HCT116 (cell line): ENCODE results near the gene VWC2. TPM values are rescaled to one million over a fixed set of nuclear protein-coding genes. Genes with fewer than 3 reads are reported as not detected.

Experiments
- ATAC-seq: fragments of 200-7000 bp; cut with Tn5 transposase; 2 replicates; pipeline ENCODE4 v1.9.1; 2020; ENCODE audit warnings: mild to moderate bottlenecking, moderate library complexity
- BruUV-seq: library from RNA; stranded (reverse); fragments of 400-500 nt; replicated peaks from 2 replicates; lab custom pipeline; 2021; lab: Mats Ljungman, UMichigan
- CTCF ChIA-PET: fragments of 300-600 bp; sonication (Branson Sonifier 250); formaldehyde crosslinking; loops from one replicate; lab custom pipeline; 2021; ENCODE audit warnings: antibody characterized with exemption; lab: Charles Lee
- POLR2A ChIA-PET: fragments of 300-600, 350-600 bp; sonication (Branson Sonifier 250); formaldehyde crosslinking; loops from one replicate; lab custom pipeline; 2021; ENCODE audit warnings: antibody characterized with exemption; lab: Charles Lee
- RAD21 ChIA-PET, 2 experiments: fragments of 300-600 bp; sonication (Branson Sonifier 250); formaldehyde crosslinking; loops; one replicate each; lab custom pipeline; 2023; ENCODE audit warnings: low total read pairs in 2 of 2; ENCODE audit not compliant: uncharacterized antibody in 2 of 2, unreplicated experiment in 2 of 2, low non-redundant PET in 1 of 2; lab: Charles Lee
- DNase-seq: peaks from one replicate; pipeline ENCODE4 v3.0.0-alpha.2; 2010; ENCODE audit warnings: low read depth, low spot score
- H2AFZ ChIP-seq: fragments of 200-600 bp; shearing (Covaris generic), sonication (generic); 2 replicates; pipeline ENCODE4 v1.6.1; 2017; ENCODE audit warnings: low read depth, mixed run types, mixed read lengths, antibody characterized with exemption, low read length; ENCODE audit not compliant: poor library complexity, severe bottlenecking
- H3K27ac ChIP-seq: 2 replicates; pipeline ENCODE4 v1.5.1; 2012; ENCODE audit warnings: low read depth, low read length
- H3K27me3 ChIP-seq: fragments of 200-600 bp; sonication (generic); 2 replicates; pipeline ENCODE4 v1.6.1; 2016; ENCODE audit warnings: mixed run types, low read length, mixed read lengths; ENCODE audit not compliant: insufficient read depth
- H3K36me3 ChIP-seq, 2 experiments: fragments of 200-500 bp in 1 of 2; fragments of 200-600 bp in 1 of 2; sonication (Bioruptor generic) in 1 of 2; sonication (generic) in 1 of 2; 2 replicates each; pipeline versions ENCODE4 v1.5.1 to v1.6.1; 2014 to 2016; ENCODE audit warnings: low read length in 2 of 2, inconsistent platforms in 1 of 2, mixed read lengths in 1 of 2, mixed run types in 1 of 2; ENCODE audit not compliant: insufficient read depth in 2 of 2, control insufficient read depth in 1 of 2
- H3K4me1 ChIP-seq, 2 experiments: fragments of 200-600 bp in 1 of 2; sonication (generic) in 1 of 2; 2 replicates each; pipeline versions ENCODE4 v1.5.1 to v1.6.1; 2012 to 2017; ENCODE audit warnings: low read length in 2 of 2, inconsistent platforms in 1 of 2, mild to moderate bottlenecking in 1 of 2, mixed read lengths in 1 of 2, mixed run types in 1 of 2, moderate library complexity in 1 of 2; ENCODE audit not compliant: insufficient read depth in 2 of 2, control insufficient read depth in 1 of 2
- H3K4me2 ChIP-seq: fragments of 200-600 bp; sonication (generic); 2 replicates; pipeline ENCODE4 v1.6.1; 2017; ENCODE audit warnings: mixed run types, low read length, mixed read lengths
- H3K4me3 ChIP-seq, 2 experiments: fragments of 200-600 bp in 1 of 2; sonication (generic) in 1 of 2; replicated peaks in 1 of 2; 2 replicates each; pipeline ENCODE4 v1.5.1; 2011 to 2016; ENCODE audit warnings: low read length in 2 of 2, control low read depth in 1 of 2, low read depth in 1 of 2, mild to moderate bottlenecking in 1 of 2, mixed read lengths in 1 of 2, mixed run types in 1 of 2
- H3K79me2 ChIP-seq: fragments of 200-600 bp; sonication (generic); 2 replicates; pipeline ENCODE4 v1.6.1; 2017; ENCODE audit warnings: mild to moderate bottlenecking, mixed run types, low read length, moderate library complexity, mixed read lengths; ENCODE audit not compliant: insufficient read depth
- H3K9ac ChIP-seq: fragments of 200-600 bp; sonication (generic); 2 replicates; pipeline ENCODE4 v1.6.1; 2016; ENCODE audit warnings: low read length, mixed read lengths
- H3K9me2 ChIP-seq: fragments of 200-600 bp; sonication (generic), shearing (Covaris generic); 2 replicates; pipeline ENCODE4 v1.6.1; 2017; ENCODE audit warnings: mixed run types, mild to moderate bottlenecking, moderate library complexity; ENCODE audit not compliant: insufficient read depth
- H3K9me3 ChIP-seq, 2 experiments: fragments of 200-500 bp in 1 of 2; fragments of 200-600 bp in 1 of 2; sonication (Bioruptor generic) in 1 of 2; sonication (generic) in 1 of 2; 2 replicates each; pipeline ENCODE4 v1.6.1; 2014 to 2017; ENCODE audit warnings: low read length in 2 of 2, mixed read lengths in 2 of 2, inconsistent platforms in 1 of 2, low read depth in 1 of 2, mild to moderate bottlenecking in 1 of 2, mixed run types in 1 of 2, moderate library complexity in 1 of 2; ENCODE audit not compliant: control insufficient read depth in 1 of 2, insufficient read depth in 1 of 2
- H4K20me1 ChIP-seq: fragments of 200-600 bp; sonication (generic), shearing (Covaris generic); 2 replicates; pipeline ENCODE4 v1.6.1; 2017; ENCODE audit warnings: mixed run types, mild to moderate bottlenecking, moderate library complexity; ENCODE audit not compliant: insufficient read depth
- CBX3 ChIP-seq: IDR thresholded peaks from 2 replicates; pipeline ENCODE4 v1.6.1; 2012; ENCODE audit warnings: low read depth
- ELF1 ChIP-seq: IDR thresholded peaks from 2 replicates; pipeline ENCODE4 v1.6.1; 2012; ENCODE audit warnings: low read depth, borderline replicate concordance
- EZH2phosphoT487 ChIP-seq: fragments of 200-600 bp; IDR thresholded peaks from 2 replicates; pipeline ENCODE4 v1.6.1; 2018; ENCODE audit warnings: antibody characterized with exemption, borderline replicate concordance
- JUND ChIP-seq: IDR thresholded peaks from 2 replicates; pipeline ENCODE4 v1.6.1; 2012
- RAD21 ChIP-seq: IDR thresholded peaks from 2 replicates; pipeline ENCODE4 v1.6.1; 2012; ENCODE audit warnings: low read depth, mild to moderate bottlenecking
- SIN3A ChIP-seq: IDR thresholded peaks from 2 replicates; pipeline ENCODE4 v1.6.1; 2012; ENCODE audit warnings: low read depth
- YY1 ChIP-seq: IDR thresholded peaks from 2 replicates; pipeline ENCODE4 v1.6.1; 2011; ENCODE audit warnings: low read length, low read depth, moderate library complexity, mild to moderate bottlenecking; ENCODE audit not compliant: insufficient replicate concordance; ENCODE audit errors: extremely low read depth
- ZBTB33 ChIP-seq: IDR thresholded peaks from 2 replicates; pipeline ENCODE4 v1.6.1; 2011; ENCODE audit warnings: mild to moderate bottlenecking, low read length, moderate library complexity; ENCODE audit not compliant: insufficient replicate concordance; ENCODE audit errors: extremely low read depth
- ZFX ChIP-seq: fragments of 450-650 bp; IDR thresholded peaks from 2 replicates; pipeline ENCODE4 v1.6.1; 2017
- intact Hi-C: fragments of 100-400 bp; cut with micrococcal nuclease; formaldehyde crosslinking; loops from 2 replicates; pipeline ENCODE4 v1.10.0; 2022
- total RNA-seq: library from RNA; stranded (reverse); gene quantifications from one replicate; pipeline ENCODE4 v1.2.1, GENCODE V29; 2021; ENCODE audit not compliant: unreplicated experiment
- TF ChIP-seq, protein P1 (sequence below), 3 experiments: fragments of 200-600 bp in 1 of 3; sonication (generic) in 1 of 3; IDR thresholded peaks in 2 of 3; conservative IDR thresholded peaks in 1 of 3; 2 replicates each; pipeline ENCODE4 v1.5.1; 2012 to 2017; ENCODE audit warnings: low read depth in 2 of 3, low read length in 2 of 3, antibody characterized with exemption in 1 of 3, borderline replicate concordance in 1 of 3, control low read depth in 1 of 3, mild to moderate bottlenecking in 1 of 3, mixed read lengths in 1 of 3, mixed run types in 1 of 3, moderate library complexity in 1 of 3; ENCODE audit not compliant: insufficient read depth in 1 of 3
- TF ChIP-seq, protein P2 (sequence below): IDR thresholded peaks from 2 replicates; pipeline ENCODE4 v1.6.1; 2012; ENCODE audit warnings: low read depth

The VWC2 gene
- total RNA-seq, 1 experiment from 2014 or later, result not detected

GRCh38 chr7:49773936-49774458 lies 559 bp downstream of the VWC2 start:
- Histone ChIP-seq H3K4me3 (no peak overlapping the region), H3K9me3 (peaks cover 0 to 5% of the 10 kb centered on the region in 2 experiments; a peak in 2 of 4 replicates), H3K9ac (no peak overlapping the region), H3K4me2 (no peak overlapping the region), H3K27me3 (no peaks in the 10 kb centered on the region), H2AFZ (no peak overlapping the region), H3K36me3 (no peaks in the 10 kb centered on the region), H3K4me1 (no peaks in the 10 kb centered on the region), H3K9me2 (no peaks in the 10 kb centered on the region), H3K27ac (no peak overlapping the region), H4K20me1 (no peaks in the 10 kb centered on the region), H3K79me2 (no peaks in the 10 kb centered on the region)
- BruUV-seq, result no TSS peak
- DNase-seq, result no peak
- TF ChIP-seq ELF1 (no peak), ZFX (no peak), RAD21 (no peak), EZH2phosphoT487 (no peak), JUND (no peak), CBX3 (no peak), ZBTB33 (no peak), SIN3A (no peak), YY1 (no peak)
- TF ChIP-seq, protein P1, sequence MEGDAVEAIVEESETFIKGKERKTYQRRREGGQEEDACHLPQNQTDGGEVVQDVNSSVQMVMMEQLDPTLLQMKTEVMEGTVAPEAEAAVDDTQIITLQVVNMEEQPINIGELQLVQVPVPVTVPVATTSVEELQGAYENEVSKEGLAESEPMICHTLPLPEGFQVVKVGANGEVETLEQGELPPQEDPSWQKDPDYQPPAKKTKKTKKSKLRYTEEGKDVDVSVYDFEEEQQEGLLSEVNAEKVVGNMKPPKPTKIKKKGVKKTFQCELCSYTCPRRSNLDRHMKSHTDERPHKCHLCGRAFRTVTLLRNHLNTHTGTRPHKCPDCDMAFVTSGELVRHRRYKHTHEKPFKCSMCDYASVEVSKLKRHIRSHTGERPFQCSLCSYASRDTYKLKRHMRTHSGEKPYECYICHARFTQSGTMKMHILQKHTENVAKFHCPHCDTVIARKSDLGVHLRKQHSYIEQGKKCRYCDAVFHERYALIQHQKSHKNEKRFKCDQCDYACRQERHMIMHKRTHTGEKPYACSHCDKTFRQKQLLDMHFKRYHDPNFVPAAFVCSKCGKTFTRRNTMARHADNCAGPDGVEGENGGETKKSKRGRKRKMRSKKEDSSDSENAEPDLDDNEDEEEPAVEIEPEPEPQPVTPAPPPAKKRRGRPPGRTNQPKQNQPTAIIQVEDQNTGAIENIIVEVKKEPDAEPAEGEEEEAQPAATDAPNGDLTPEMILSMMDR (IDR thresholded peaks at IDR 0.05 in 2 of 3, conservative IDR thresholded peaks at IDR 0.05 in 1 of 3; ENCODE audit: borderline replicate concordance in 1 of 3, insufficient read depth in 1 of 3, low read depth in 2 of 3, low read length in 2 of 3), result no peak
- TF ChIP-seq, protein P2, sequence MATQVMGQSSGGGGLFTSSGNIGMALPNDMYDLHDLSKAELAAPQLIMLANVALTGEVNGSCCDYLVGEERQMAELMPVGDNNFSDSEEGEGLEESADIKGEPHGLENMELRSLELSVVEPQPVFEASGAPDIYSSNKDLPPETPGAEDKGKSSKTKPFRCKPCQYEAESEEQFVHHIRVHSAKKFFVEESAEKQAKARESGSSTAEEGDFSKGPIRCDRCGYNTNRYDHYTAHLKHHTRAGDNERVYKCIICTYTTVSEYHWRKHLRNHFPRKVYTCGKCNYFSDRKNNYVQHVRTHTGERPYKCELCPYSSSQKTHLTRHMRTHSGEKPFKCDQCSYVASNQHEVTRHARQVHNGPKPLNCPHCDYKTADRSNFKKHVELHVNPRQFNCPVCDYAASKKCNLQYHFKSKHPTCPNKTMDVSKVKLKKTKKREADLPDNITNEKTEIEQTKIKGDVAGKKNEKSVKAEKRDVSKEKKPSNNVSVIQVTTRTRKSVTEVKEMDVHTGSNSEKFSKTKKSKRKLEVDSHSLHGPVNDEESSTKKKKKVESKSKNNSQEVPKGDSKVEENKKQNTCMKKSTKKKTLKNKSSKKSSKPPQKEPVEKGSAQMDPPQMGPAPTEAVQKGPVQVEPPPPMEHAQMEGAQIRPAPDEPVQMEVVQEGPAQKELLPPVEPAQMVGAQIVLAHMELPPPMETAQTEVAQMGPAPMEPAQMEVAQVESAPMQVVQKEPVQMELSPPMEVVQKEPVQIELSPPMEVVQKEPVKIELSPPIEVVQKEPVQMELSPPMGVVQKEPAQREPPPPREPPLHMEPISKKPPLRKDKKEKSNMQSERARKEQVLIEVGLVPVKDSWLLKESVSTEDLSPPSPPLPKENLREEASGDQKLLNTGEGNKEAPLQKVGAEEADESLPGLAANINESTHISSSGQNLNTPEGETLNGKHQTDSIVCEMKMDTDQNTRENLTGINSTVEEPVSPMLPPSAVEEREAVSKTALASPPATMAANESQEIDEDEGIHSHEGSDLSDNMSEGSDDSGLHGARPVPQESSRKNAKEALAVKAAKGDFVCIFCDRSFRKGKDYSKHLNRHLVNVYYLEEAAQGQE, result no peak
- CTCF ChIA-PET, result no interaction called here
- ATAC-seq, result no peak
- POLR2A ChIA-PET, result no interaction called here
- RAD21 ChIA-PET, result no interaction called here
- intact Hi-C loops, result no loop called here
